Hematopoietic multipotent progenitor cell treated with erythropoietin and hydrocortisone succinate and interleukin-3 and kit ligand, for 15 days (in vitro differentiated cells): ENCODE results near the gene OR2A1.
"Not testable (repeated sequence)": the region's sequence is repeated elsewhere in the genome, so short reads cannot be mapped to it uniquely, and the experiment has no call there.

Experiments
- DNase-seq: peaks from one replicate; pipeline ENCODE4 v3.0.0-alpha.2; 2015; ENCODE audit warnings: low spot score

Gene OR2A1

GRCh38 chr7:144323359-144323758 lies 11.1 kb downstream of the OR2A1 start:
- not testable (repeated sequence) for DNase-seq

GRCh38 chr7:144325868-144326267 lies 13.6 kb downstream of the OR2A1 start:
- DNase-seq: not testable (repeated sequence)

GRCh38 chr7:144330044-144330443 lies 17.8 kb downstream of the OR2A1 start:
- DNase-seq: not testable (repeated sequence)

- DNase-seq: not testable (repeated sequence)
Measured at GRCh38 chr7:144331221-144331995, 19.2 kb downstream of the OR2A1 start.

- DNase-seq: not testable (repeated sequence)
Measured at GRCh38 chr7:144331996-144332288, 19.7 kb downstream of the OR2A1 start.

GRCh38 chr7:144348625-144349024 lies 36.4 kb downstream of the OR2A1 start:
- DNase-seq: not testable (repeated sequence)

GRCh38 chr7:144351667-144352066 lies 39.4 kb downstream of the OR2A1 start:
- not testable (repeated sequence) for DNase-seq

GRCh38 chr7:144355176-144355822 lies 43.1 kb downstream of the OR2A1 start, which contains the start of gene ARHGEF5:
Gene ARHGEF5 (plus strand): TSS chr7:144355402. CDS start chr7:144362670, 7,268 bp downstream.
- DNase-seq: not testable (repeated sequence)

- not testable (repeated sequence) for DNase-seq
Measured at GRCh38 chr7:144356185-144356584, 44.0 kb downstream of the OR2A1 start.

- not testable (repeated sequence) for DNase-seq
Measured at GRCh38 chr7:144356860-144357259, 44.6 kb downstream of the OR2A1 start.

- not testable (repeated sequence) for DNase-seq
Measured at GRCh38 chr7:144362061-144362460, 49.8 kb downstream of the OR2A1 start.

GRCh38 chr7:144365523-144365922 lies 53.3 kb downstream of the OR2A1 start:
- not testable (repeated sequence) for DNase-seq

GRCh38 chr7:144367250-144367649 lies 55.0 kb downstream of the OR2A1 start:
- DNase-seq: not testable (repeated sequence)

GRCh38 chr7:144369221-144369620 lies 57.0 kb downstream of the OR2A1 start:
- not testable (repeated sequence) for DNase-seq
